HS-5 (cell line): ENCODE measurements around the gene RCC1.
"Not testable (repeated sequence)": the region's sequence is repeated elsewhere in the genome, so short reads cannot be mapped to it uniquely, and the experiment has no call there.

Source experiments
- DNase-seq: peaks from one replicate; pipeline ENCODE4 v3.0.0-alpha.2; 2012; ENCODE audit warnings: low read depth

RCC1 gene

DNA sequence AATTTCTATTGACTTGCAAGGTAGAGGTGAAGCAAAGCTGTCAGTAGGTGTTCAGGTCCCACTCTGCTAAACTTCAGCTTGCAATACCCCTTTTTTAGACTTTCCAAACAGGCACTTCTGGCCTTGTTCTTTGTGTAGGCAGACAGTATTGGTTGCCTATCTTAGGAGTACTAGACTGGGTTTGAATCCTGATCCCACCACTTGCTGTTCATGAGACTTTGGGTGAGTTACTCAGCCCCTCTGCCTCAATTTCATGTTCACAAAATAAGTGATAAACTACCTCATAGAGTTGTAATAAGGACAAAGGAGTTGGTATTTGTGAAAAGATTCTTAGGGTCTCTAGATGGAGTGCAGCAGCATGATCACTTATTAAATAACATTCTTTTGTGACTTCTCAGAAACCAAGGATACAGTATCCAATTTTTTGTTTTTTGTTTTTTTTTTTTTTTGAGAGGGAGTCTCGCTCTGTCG lies 5.2 kb downstream of the RCC1 start:
- no peak for DNase-seq

DNA sequence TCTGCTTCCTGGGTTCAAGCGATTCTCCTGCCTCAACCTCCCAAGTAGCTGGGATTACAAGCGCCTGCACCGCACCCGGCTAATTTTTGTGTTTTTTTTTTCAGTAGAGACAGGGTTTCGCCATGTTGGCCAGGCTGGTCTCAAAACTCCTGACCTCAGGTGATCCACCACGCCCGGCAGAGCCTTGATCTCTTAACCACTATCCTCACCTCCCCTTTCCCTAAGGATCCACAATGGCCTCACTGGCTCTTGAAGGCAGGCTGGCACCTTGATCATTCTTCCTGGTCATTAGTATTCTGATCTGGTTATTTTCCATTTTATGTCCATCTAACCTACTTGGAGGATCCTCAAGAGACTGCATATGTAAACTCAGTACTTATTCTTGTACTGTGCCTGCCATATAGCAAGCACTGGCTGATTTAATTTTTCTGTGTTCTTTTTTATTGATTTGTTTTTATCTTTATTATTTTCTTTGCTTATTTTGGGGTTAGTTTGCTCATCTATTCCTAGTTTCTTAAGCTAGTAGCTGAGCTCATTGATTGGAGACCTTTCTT lies 6.3 kb downstream of the RCC1 start:
- no peak for DNase-seq

DNA sequence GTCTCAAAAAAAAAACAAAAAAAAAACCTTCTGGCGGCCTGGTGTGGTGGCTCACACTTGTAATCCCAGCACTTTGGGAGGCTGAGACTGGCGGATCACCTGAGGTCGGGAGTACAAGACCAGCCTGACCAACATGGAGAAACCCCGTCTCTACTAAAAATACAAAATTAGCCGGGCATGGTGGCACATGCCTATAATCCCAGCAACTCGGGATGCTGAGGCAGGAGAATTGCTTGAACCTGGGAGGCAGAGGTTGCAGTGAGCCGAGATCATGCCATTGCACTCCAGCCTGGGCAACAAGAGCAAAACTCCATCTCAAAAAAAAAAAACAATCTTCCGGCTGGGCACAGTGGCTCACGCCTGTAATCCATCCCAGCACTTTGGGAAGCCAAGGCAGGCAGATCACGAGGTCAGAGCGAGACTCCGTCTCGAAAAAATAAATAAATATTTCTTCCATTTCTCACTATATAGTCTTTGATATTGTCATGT lies 8.6 kb downstream of the RCC1 start:
- DNase-seq: not testable (repeated sequence)

DNA sequence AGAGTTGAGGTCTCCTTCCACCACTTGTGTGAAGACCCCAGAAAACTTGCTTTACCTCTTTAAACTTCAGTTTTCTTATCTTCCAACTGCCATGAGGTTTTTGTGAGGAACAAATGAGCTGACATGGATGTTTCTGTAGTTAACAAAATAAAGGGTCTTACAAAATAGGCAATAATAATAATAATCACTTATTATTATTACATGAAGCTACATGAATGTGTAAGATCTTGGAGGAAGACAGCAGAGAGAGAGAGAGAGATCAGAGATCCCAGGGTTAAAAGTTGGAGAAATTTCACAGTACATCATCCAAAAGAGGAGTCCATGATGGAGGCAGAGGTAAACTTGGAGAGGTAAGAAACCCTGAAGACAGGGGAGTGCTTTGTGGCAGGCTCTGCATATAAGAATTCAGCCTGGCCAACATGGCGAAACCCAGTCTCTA lies 10.7 kb downstream of the RCC1 start:
- DNase-seq: no peak

DNA sequence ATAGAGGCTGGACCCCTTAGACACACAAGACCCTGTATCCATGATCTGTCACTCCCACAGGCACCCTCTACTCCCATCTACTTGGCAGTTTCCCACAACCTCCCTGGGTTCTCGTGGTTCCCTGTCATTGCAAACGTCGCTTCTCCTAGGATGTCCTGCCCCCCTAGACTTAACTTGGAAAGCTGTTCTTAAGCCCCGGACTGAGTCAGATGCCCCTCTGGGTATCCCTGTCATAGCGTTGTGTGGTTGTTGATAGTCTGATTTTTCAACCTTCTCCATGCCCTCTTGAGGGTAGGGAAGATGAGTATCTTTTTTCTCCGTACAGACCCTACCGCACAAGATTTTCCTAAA lies 11.8 kb downstream of the RCC1 start:
- DNase-seq: no peak

DNA sequence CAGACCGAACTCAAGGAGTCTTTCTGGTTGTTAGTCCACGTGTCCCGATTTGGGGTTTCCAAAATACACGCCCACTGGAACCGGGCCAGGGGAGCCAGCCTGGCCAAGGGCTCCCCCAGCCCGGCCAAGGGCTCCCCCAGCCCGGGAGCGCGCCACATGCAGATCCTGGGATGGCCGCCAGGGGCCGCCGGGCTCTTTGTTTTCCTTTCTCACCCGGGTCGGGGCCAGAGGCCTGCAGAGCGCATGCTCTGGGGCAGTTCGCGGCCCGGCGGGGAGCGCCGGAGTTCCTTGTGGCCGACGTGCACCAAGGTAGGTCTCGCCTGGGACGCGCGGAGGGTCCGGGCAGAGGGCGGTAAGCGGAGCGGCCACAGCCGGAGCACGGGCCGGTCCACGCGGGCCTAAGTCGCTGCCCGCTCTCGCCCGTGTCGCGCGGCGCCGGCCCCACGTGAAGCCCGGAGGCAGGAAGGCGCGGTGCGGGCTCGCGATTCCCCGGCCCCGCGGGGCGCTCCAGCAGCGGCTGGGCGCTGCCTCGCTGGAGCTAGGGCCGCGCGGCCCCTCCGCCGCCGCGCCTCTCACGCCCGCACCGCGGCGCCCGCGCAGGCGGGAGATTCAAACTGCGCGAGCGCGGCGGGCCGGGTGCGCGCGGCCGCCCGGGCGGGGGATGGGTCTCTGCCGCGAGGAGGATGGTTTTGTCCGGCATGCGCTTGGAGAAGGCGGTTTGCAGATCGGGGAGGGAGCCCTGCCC lies 12.3 kb downstream of the RCC1 start:
- DNase-seq: no peak

DNA sequence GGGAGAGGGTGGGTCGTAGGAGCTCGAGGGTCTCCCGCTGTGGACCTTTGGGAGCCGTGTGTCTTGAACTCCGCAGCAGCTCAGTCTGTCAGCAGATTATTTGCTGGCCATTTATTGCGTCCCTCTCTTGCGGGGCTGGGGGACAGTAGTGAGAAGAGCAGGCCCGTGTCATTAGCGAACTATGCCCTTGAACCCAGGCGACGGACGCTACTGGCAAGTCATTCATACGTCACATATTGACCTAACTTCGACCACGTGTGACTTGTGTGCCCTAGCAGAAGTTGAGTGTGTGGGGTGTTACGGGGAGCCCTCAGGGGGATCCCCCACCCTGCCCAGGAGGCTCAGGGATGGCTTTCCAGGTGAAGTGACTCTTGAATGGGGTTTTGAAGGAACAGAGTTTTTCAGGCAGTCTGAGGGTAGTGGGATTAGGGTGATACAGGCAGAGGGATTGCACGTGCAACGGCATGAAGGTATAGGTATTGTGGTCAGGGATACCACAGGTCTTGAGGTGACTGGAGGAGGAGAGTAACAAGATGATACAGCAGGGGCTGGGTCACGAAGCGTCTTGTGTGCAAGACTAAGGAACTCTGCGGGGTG lies 13.0 kb downstream of the RCC1 start:
- DNase-seq: no peak

DNA sequence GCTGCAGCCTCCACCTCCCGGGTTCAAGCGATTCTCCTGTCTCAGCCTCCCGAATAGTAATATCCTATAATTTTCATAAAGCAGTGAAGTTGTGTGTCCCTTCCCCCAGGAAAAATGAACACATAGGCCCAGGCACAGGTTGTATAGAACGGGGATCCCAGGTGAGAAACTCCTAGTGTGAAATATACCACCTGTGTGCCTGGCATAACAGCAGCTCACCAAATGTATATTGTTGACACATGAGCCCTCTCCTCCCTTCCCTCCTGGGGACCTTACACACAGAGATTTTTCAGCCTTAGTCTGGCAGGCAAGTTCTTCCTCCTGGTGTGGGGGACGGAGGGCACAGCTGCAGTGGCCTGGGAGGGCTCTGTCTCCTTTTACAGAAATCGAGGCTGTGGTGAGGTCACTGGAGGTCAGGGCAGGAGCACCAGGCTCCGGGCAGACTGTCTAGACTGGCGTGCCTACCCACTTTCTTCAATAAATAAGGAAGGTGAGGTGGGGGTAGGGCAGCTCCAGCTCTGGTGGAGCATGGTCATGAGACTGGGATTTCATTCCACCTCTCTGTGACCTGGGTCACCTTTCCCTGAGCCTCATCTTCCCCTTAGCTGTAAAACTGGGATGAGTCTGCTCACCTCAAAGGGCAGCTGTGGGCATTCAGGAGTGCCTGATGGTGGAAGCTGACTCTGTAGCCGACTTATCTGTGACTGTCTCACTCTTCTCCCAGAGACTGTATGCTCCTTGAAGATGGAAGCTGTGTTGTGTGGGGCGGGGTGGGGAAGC lies 14.3 kb downstream of the RCC1 start:
- no peak for DNase-seq

DNA sequence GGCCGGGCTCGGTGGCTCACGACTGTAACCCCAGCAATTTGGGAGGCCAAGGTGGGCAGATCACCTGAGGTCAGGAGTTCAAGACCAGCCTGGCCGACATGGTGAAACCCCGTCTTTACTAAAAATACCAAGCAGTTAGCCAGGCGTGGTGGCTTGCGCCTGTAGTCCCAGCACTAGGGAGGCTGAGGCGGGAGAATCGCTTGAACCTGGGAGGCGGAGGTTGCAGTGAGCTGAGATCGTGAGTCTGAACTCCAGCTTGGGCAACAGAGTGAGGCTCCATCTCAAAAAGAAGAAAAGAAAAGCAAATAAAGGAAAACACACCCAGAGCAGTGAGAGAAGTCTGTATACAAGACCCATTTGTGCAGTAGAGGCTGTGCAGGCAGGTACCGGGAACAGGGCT lies 15.0 kb downstream of the RCC1 start:
- not testable (repeated sequence) for DNase-seq

DNA sequence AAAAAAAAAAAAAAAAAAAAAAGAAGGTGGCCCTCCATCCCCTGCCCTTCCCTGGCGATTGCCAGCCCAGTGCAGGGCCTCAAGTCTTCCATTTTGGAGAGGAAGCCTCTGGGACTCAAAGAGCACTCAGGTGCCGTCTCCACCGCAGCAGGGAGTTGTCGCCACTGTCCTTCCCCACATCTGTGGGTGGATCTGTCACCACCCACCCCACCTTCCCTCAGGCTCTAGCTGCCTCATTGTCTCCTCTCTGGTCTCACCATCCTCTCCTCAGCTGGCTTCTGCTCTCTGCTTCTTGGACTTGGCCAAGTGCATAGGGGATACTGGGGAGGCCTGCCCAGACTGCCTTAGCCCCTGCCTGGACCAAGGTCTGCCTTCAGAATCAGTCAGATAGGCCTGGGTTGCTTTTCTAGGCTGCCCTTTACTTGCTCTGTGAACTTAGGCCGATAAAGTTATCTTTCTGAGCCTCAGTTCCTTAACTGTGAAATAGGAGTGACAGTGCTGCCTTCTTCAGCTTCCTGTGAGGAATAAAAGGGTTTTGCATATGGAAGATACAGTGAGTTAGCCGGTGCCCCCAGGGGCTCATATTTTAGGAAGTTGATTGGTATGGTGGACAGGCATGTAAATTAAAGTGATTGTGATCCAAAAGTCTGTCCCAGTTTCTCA lies 15.8 kb downstream of the RCC1 start:
- no peak for DNase-seq

DNA sequence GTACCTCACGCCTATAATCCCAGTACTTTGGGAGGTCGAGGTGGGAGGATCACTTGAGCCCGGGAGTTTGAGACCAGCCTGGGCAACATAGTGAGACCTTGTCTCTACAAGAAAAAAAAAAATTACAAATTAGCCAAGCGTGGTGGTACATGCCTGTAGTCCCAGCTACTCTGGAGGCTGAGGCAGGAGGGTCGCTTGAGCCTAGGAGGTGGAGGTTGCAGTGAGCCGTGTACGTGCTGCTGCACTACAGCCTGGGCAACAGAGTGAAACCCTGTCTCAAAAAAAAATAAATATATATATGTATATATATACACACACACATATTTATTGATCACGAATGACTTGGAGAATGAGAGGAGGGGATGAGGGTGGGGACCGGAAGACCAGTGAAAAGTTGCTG lies 16.7 kb downstream of the RCC1 start:
- DNase-seq: not testable (repeated sequence)

DNA sequence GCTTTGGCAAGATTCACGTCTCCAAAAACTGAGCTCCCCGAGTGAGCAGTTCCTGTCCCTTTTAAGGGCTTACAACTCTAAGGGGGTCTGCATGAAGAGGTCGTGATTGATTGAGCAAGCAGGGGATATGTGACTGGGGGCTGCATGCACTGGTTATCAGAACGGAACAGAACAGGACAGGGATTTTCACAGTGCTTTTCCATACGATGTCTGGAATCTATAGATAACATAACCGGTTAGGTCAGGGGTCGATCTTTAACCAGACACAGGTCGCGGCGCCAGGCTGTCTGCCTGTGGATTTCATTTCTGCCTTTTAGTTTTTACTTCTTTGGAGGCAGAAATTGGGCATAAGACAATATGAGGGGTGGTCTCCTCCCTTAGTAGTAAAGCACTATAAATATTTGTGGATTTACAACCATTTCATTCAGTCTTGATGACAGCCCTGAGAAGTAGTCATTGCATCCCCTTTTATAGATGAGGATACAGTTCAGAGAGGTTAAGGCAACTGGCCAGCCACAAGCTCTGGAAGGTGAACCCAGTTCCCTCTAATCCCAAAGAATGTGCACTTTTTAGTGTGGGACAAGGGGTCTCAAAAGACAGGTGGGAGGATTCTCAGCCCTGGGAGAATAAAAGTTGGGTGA lies 19.3 kb downstream of the RCC1 start:
- DNase-seq: not testable (repeated sequence)

DNA sequence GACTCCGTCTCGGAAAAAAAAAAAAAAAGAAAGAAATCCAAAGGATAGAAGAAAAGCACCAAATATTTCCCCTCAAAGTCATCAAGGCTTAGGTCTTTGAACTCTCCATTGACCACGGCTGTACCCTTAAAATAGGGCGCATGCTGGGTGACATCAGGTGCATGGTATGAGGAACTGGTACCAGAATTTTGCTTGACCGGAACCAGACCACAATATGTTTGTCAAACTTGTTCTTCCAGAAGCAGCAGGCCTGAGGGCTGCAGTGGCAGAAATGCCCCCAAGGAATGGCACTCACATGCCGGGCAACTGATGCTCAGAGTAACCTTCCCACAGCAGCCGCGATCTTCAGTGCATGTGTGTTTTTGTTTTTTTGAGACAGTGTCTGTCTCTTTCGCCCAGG lies 21.0 kb downstream of the RCC1 start:
- no peak for DNase-seq

DNA sequence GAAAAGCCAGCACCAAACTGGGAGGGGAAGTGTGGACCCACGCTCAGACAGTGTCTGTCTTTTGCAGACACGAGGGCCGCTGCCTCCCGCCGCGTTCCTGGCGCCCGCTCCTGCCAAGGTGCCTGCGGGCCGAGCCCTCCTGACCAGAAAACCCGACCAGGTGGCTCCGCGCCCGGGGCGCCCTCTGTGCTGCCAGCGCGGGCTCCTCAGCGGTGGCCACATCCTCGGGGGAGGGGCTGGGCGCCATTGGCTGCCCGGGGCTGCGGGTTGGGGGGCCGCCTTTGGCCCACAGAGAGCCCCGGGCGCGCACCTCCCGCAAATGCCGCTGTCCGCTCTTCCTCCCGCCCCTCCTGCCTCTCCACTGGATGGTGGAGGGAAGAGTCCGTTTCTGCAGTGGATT lies 24.6 kb downstream of the RCC1 start:
- DNase-seq: no peak

DNA sequence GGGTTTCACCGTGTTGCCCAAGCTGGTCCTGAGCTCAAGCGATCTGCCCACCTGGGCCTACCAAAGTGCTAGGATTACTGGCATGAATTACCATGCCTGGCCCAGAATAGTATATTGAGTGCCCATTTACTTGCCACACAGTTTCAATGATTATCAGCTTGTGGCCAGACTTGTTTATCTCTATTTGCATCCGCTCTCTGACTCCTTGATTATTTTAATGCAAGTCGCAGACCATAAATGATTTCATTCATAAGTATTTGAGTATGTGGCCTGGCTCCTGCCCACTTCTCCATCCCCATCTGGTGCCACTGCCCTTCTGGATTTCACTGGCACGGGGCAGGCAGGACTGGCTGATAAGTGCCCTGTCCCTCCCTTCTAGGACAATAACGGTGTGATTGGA lies 28.8 kb downstream of the RCC1 start:
- DNase-seq: no peak

DNA sequence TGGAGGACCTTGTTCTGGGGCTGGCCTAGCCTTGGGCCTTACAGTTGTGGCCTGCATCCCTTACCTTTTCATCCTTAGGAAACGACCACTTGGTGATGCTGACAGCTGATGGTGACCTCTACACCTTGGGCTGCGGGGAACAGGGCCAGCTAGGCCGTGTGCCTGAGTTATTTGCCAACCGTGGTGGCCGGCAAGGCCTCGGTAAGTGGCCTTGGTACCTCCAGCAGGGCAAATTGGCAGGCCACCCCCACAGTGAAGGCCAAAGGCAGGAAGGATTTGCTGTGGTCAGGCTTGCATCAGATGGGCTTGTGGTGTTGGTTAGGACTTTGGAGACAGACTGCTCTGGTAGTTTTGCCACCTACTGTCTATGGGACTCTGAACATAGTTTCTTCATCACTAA lies 29.3 kb downstream of the RCC1 start:
- DNase-seq: no peak

DNA sequence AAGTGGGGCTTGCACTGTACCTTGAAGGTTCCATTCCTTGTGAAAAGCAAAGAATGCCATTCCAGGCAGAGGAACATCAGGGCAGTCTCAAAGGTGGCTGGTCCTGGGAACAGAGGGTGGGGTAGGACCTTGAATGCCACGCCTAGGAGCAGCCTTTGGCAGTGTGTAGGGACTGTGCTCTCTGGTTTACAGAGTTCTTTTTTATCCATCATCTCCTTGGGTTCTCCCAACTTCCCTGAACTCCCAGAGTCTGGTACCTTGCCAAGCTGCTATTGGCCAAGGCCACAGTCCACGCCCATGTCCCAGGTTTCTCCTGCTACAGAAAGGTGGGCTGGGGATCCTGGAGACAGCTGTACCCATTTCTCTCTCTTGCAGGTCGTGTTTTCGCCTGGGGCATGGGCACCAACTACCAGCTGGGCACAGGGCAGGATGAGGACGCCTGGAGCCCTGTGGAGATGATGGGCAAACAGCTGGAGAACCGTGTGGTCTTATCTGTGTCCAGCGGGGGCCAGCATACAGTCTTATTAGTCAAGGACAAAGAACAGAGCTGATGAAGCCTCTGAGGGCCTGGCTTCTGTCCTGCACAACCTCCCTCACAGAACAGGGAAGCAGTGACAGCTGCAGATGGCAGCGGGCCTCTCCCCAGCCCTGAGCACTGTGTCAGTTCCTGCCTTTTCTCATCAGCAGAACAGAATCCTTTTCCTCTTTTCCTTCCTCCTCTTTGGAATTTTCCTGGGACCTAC lies 31.8 kb downstream of the RCC1 start:
- DNase-seq: no peak

DNA sequence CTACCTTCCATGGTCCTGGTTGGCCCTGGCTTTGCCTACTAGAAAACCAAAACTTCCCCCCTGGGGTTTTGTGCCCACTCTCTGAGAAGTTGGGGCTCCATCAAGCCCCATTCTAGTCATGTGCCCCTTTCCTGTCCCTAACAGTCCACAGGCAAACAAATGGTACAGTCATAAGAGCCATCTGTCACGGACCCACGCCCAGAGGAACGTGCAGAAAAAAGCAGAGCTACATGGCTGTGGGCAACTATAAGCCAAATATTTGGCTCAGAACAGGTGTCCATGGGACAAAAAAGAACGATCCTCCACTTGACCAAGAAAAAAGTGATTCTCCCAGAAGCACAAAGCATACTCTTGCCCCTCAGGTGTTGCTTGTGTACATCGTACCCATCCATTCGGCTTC lies 32.4 kb downstream of the RCC1 start:
- DNase-seq: no peak

DNA sequence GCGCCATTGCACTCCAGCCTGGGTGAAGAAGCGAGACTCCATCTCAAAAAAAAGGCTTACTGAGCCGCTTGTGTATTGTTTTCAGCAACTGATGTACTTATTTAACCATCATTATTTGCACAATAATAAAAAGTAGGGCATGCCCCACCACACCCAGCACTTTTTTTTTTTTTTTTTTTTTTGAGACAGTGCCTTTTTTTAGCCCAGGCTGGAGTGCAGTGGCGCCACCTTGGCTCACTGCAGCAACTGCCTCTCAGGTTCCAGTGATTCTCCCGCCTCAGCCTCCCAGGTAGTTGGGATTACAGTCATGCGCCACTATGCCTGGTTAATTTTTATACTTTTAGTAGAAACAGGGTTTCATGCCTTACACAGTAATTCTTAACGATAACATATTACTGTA lies 34.8 kb downstream of the RCC1 start:
- no peak for DNase-seq

DNA sequence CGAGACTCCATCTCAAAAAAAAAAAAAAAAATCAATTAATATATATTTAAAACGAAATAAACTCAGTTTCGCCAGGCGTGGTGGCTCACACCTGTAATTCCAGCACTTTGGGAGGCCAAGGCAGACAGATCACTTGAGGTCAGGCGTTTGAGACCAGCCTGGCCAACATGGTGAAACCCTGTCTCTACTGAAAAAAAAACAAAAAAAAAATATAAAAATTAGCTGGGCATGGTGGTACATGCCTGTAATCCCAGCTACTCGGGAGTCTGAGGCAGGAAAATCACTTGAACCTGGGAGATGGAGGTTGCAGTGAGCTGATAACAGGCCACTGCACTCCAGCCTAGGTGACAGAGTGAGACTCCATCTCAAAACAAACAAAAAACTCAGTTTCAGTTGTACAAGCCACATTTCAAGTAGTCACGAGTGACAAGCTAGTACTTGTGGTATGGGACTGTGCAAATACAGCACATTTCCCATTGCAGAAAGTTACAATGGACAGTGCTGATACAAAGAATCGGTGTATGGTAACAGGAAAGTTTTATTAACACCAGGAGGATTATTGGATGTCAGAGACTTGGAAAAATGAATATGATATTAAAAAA lies 35.7 kb downstream of the RCC1 start:
- DNase-seq: not testable (repeated sequence)

DNA sequence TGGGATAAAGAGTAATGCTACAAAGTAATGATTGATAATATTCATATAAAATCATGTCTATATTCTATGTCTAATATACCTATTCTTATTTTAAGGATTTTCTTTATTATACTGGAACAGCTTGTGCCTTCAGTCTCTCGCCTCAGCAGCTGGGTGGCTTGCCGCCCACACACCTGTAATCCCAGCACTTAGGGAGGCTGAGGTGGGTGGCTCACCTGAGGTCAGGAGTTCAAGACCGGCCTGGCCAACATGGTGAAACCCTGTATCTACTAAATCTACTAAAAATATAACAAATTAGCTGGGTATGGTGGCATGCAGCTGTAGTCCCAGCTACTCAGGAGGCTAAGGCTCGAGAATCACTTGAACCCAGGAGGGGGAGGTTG lies 39.4 kb downstream of the RCC1 start:
- DNase-seq: no peak
